HepG2 (cell line): ENCODE results near the gene STYXL1. TPM values are rescaled to one million over a fixed set of nuclear protein-coding genes. Genes with fewer than 3 reads are reported as not detected.
A peak's percentile ranks its signal among the peaks of the same experiment; 100 is the strongest.

Experiments used
- ARHGAP35 ChIP-seq: sonication (generic); formaldehyde crosslinking; IDR thresholded peaks from 2 replicates; pipeline ENCODE4 v1.9.0; 2022; ENCODE audit warnings: mild to moderate bottlenecking, inconsistent platforms, moderate library complexity, missing genetic modification reagents, borderline replicate concordance
- ARNT2 ChIP-seq: sonication (generic); formaldehyde crosslinking; IDR thresholded peaks from 2 replicates; pipeline ENCODE4 v1.8.0; 2022; ENCODE audit warnings: mild to moderate bottlenecking, low read depth, missing genetic modification reagents, moderate library complexity
- BCLAF1 ChIP-seq: fragments of 450-650 bp; IDR thresholded peaks from 2 replicates; pipeline ENCODE4 v1.6.1; 2017; ENCODE audit warnings: mild to moderate bottlenecking
- DMAP1 ChIP-seq: IDR thresholded peaks from 2 replicates; pipeline ENCODE4 v1.6.1; 2016
- ELF4 ChIP-seq: sonication (generic); formaldehyde crosslinking; IDR thresholded peaks from 2 replicates; pipeline ENCODE4 v1.5.0; 2020; ENCODE audit warnings: missing genetic modification reagents, mild to moderate bottlenecking, moderate library complexity, borderline replicate concordance
- HDAC6 ChIP-seq: fragments of 200-600 bp; sonication (generic); IDR thresholded peaks from 2 replicates; pipeline ENCODE4 v1.7.0; 2017; ENCODE audit warnings: mild to moderate bottlenecking, antibody characterized with exemption, low read length, low read depth
- MYC ChIP-seq: sonication (generic); formaldehyde crosslinking; IDR thresholded peaks from 2 replicates; pipeline ENCODE4 v1.9.0; 2021; ENCODE audit warnings: missing genetic modification reagents, borderline replicate concordance
- PCBP2 ChIP-seq: fragments of 200-400 bp; formaldehyde crosslinking; optimal IDR thresholded peaks from 2 replicates; pipeline ENCODE3; 2018; ENCODE audit warnings: low read length, low read depth; ENCODE audit not compliant: poor library complexity, severe bottlenecking
- RBM22 ChIP-seq: fragments of 200-400 bp; formaldehyde crosslinking; optimal IDR thresholded peaks from 2 replicates; pipeline ENCODE3; 2017; ENCODE audit warnings: mild to moderate bottlenecking, low read length, moderate library complexity
- SALL2 ChIP-seq: sonication (generic); formaldehyde crosslinking; IDR thresholded peaks from 2 replicates; pipeline ENCODE4 v1.8.1; 2023; ENCODE audit warnings: mild to moderate bottlenecking, missing genetic modification reagents, inconsistent platforms
- TEAD2 ChIP-seq: sonication (generic); formaldehyde crosslinking; IDR thresholded peaks from 2 replicates; pipeline ENCODE4 v1.9.0; 2021; ENCODE audit warnings: missing genetic modification reagents
- TGIF2 ChIP-seq: IDR thresholded peaks from 2 replicates; pipeline ENCODE4 v1.6.1; 2016; ENCODE audit warnings: control low read depth, missing compliant biosample characterization
- TOE1 ChIP-seq: sonication (generic); formaldehyde crosslinking; IDR thresholded peaks from 2 replicates; pipeline ENCODE4 v1.4.0; 2020; ENCODE audit warnings: mild to moderate bottlenecking, missing genetic modification reagents
- UBTF ChIP-seq: sonication (generic); formaldehyde crosslinking; IDR thresholded peaks from 2 replicates; pipeline ENCODE4 v1.4.0; 2020; ENCODE audit warnings: mild to moderate bottlenecking, missing genetic modification reagents
- ZNF121 ChIP-seq: sonication (generic); formaldehyde crosslinking; IDR thresholded peaks from 2 replicates; pipeline ENCODE4 v1.5.0; 2020; ENCODE audit warnings: mild to moderate bottlenecking, missing genetic modification reagents
- ZNF501 ChIP-seq: sonication (generic); formaldehyde crosslinking; IDR thresholded peaks from 2 replicates; pipeline ENCODE4 v1.5.1; 2020; ENCODE audit warnings: mild to moderate bottlenecking, moderate library complexity, missing genetic modification reagents
- ZNF672 ChIP-seq: sonication (generic); formaldehyde crosslinking; IDR thresholded peaks from 2 replicates; pipeline ENCODE4 v1.8.1; 2022; ENCODE audit warnings: missing genetic modification reagents
- ZNF761 ChIP-seq: sonication (generic); formaldehyde crosslinking; conservative IDR thresholded peaks from 2 replicates; pipeline ENCODE4 v1.4.0; 2020; ENCODE audit warnings: mild to moderate bottlenecking, missing genetic modification reagents
- ZSCAN29 ChIP-seq: sonication (generic); formaldehyde crosslinking; conservative IDR thresholded peaks from 2 replicates; pipeline ENCODE4 v1.4.0; 2020; ENCODE audit warnings: mild to moderate bottlenecking, missing genetic modification reagents
- polyA plus RNA-seq, 8 experiments: library from polyadenylated mRNA; depleted of rRNA in 3 of 8; stranded (reverse) in 7 of 8; unstranded in 1 of 8; fragments of >200 nt; fragmentation: Illumina TruSeq in 4 of 8; extraction: Trizol in 4 of 8; gene quantifications; 2 replicates each; pipeline versions ENCODE4 v1.2.1 to v1.2.3, GENCODE V29; 2011 to 2016; ENCODE audit warnings: low read depth in 4 of 8, missing spikeins in 1 of 8, mixed read lengths in 1 of 8; ENCODE audit not compliant: insufficient read depth in 1 of 8
- total RNA-seq, 5 experiments: library from RNA; depleted of rRNA; stranded (reverse); fragments of >200 nt; fragmentation: Illumina TruSeq; extraction: Trizol; gene quantifications; 2 replicates each; pipeline ENCODE4 v1.2.3, GENCODE V29; 2016; ENCODE audit warnings: low read depth in 1 of 5
- TF ChIP-seq, protein P1 (sequence below): sonication (generic); formaldehyde crosslinking; IDR thresholded peaks from 2 replicates; pipeline ENCODE4 v1.4.0; 2020; ENCODE audit warnings: missing genetic modification reagents, mild to moderate bottlenecking, borderline replicate concordance
- TF ChIP-seq, protein P2 (sequence below): sonication (generic); formaldehyde crosslinking; IDR thresholded peaks from 2 replicates; pipeline ENCODE4 v1.5.0; 2020; ENCODE audit warnings: missing genetic modification reagents, mild to moderate bottlenecking, borderline replicate concordance
- TF ChIP-seq, protein P3 (sequence below): sonication (generic); formaldehyde crosslinking; IDR thresholded peaks from 2 replicates; pipeline ENCODE4 v1.4.0; 2020; ENCODE audit warnings: mild to moderate bottlenecking, missing genetic modification reagents

The STYXL1 gene
- total and polyA plus RNA-seq, 2 of the 13 experiments (the other 11 are each of a cell fraction or from before 2014, with no cell fraction given): 23.9 to 38.3 TPM

DNA sequence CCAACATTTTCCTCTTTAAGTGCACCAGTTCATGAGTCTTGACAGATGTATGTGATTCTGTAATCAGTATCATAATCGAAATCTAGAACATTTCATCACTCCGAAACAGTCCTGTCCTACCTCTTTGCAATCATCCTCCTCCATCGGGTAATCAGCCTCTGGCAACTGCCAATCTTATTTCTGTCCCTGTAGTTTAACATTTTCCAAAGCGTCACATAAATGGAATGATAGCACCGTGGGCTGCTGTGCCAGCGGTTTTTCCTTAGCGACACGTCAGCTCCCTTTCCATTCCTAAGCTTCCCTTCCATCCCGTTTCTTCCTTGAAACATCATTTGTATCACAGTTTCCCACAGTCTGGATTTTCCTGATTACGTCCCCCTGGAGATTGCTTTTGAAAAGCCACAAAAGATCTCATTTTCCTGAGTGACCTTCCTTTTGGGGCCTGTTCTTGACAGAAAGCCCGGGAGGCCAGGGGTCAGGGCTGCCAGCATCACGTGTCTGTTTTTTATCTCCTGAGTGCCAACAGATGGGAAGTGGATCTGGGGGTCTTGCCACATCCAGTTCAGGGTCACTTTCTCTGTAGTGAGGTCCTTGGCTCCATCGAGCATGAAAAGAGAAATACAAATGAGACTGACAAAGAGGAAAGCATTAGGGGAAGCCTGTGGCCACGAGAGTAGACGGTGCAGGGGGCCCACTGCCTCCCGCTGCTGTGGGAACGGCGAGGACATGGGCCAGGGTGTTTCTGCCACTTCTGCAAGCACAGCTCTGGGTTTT, 85.0 kb downstream of the STYXL1 start (continued):
- no peak for TF ChIP-seq ELF4 (CRISPR knock-in tag)
- peak; percentile 66; the same call in 1 of the 2 replicates for TF ChIP-seq ZNF501 (CRISPR knock-in tag)
- TF ChIP-seq DMAP1 (CRISPR knock-in tag): peak; percentile 36; the same call in 1 of the 2 replicates
- no peak for TF ChIP-seq TEAD2 (CRISPR knock-in tag)
- TF ChIP-seq ARHGAP35 (CRISPR knock-in tag): no peak
- TF ChIP-seq, protein P1, sequence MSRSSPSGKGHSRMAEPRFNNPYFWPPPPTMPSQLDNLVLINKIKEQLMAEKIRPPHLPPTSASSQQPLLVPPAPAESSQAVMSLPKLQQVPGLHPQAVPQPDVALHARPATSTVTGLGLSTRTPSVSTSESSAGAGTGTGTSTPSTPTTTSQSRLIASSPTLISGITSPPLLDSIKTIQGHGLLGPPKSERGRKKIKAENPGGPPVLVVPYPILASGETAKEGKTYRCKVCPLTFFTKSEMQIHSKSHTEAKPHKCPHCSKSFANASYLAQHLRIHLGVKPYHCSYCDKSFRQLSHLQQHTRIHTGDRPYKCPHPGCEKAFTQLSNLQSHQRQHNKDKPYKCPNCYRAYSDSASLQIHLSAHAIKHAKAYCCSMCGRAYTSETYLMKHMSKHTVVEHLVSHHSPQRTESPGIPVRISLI: peak; percentile 77
- TF ChIP-seq RBM22: no peak
- TF ChIP-seq ARNT2 (CRISPR knock-in tag): no peak
- TF ChIP-seq ZNF761 (CRISPR knock-in tag): 0 out of 2 replicates have a peak, but pooled peaks have one; percentile 57
- no peak for TF ChIP-seq HDAC6
- TF ChIP-seq SALL2: no peak
- 0 out of 2 replicates have a peak, but pooled peaks have one; percentile 18 for TF ChIP-seq TGIF2 (CRISPR knock-in tag)
- TF ChIP-seq, protein P2, sequence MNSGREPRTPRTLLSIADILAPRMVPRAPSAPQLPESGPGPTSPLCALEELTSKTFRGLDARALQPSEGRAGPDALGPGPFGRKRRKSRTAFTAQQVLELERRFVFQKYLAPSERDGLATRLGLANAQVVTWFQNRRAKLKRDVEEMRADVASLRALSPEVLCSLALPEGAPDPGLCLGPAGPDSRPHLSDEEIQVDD (CRISPR knock-in tag): no peak
- TF ChIP-seq BCLAF1: no peak
- TF ChIP-seq, protein P3, sequence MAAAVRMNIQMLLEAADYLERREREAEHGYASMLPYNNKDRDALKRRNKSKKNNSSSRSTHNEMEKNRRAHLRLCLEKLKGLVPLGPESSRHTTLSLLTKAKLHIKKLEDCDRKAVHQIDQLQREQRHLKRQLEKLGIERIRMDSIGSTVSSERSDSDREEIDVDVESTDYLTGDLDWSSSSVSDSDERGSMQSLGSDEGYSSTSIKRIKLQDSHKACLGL (CRISPR knock-in tag): no peak
- TF ChIP-seq UBTF (CRISPR knock-in tag): 0 out of 2 replicates have a peak, but pooled peaks have one; percentile 40
- TF ChIP-seq MYC (CRISPR knock-in tag): no peak
- TF ChIP-seq PCBP2: no peak
- peak; percentile 45; the same call in 1 of the 2 replicates for TF ChIP-seq ZSCAN29
- 0 out of 2 replicates have a peak, but pooled peaks have one; percentile 14 for TF ChIP-seq ZNF672 (CRISPR knock-in tag)
- TF ChIP-seq TOE1 (CRISPR knock-in tag): no peak
- peak; percentile 41 for TF ChIP-seq ZNF121 (CRISPR knock-in tag)
